HUES64 (cell line): ENCODE measurements around the gene LMTK2.

ENCODE experiments used
- H3K27ac ChIP-seq: 2 replicates; pipeline ENCODE4 v1.7.0; 2013; ENCODE audit warnings: low read depth, low read length, inconsistent platforms
- H3K27me3 ChIP-seq: 2 replicates; pipeline ENCODE4 v1.6.1; 2013; ENCODE audit warnings: mild to moderate bottlenecking, low read length; ENCODE audit not compliant: insufficient read depth
- H3K36me3 ChIP-seq: 2 replicates; pipeline ENCODE4 v1.6.1; 2013; ENCODE audit warnings: mild to moderate bottlenecking, low read length; ENCODE audit not compliant: insufficient read depth
- H3K4me1 ChIP-seq: 2 replicates; pipeline ENCODE4 v1.6.1; 2013; ENCODE audit warnings: mild to moderate bottlenecking, low read length, moderate library complexity; ENCODE audit not compliant: insufficient read depth
- H3K4me3 ChIP-seq: 2 replicates; pipeline ENCODE4 v1.5.1; 2013; ENCODE audit warnings: mild to moderate bottlenecking, low read length, moderate library complexity
- H3K9ac ChIP-seq: 2 replicates; pipeline ENCODE4 v1.6.1; 2013; ENCODE audit warnings: mild to moderate bottlenecking, low read depth, low read length
- H3K9me3 ChIP-seq: 2 replicates; pipeline ENCODE4 v1.6.1; 2013; ENCODE audit warnings: low read depth, low read length; ENCODE audit not compliant: insufficient read depth
- WGBS: fragments of 150-250, 120-280 bp; methylation state at CpG from one replicate; pipeline ENCODE4 v1.1.7; 2013; ENCODE audit warnings: missing lambda C conversion rate; 5-methylcytosine and 5-hydroxymethylcytosine counted together

Gene LMTK2

GRCh38 chr7:98206451-98207330 is 100.0 kb downstream of the LMTK2 start:
- 96% methylated on average over 47 of the region's 47 CpGs for WGBS
- no peaks in the 10 kb centered on the region for H3K27me3 ChIP-seq

GRCh38 chr7:98209166-98209920 is 102.7 kb downstream of the LMTK2 start:
- H3K27ac ChIP-seq, result no peak overlapping the region
- H3K9me3 ChIP-seq, result no peaks in the 10 kb centered on the region
- no peak overlapping the region for H3K9ac ChIP-seq
- peaks cover 21% of the 10 kb centered on the region for H3K36me3 ChIP-seq
- H3K27me3 ChIP-seq, result no peaks in the 10 kb centered on the region
- no peak overlapping the region for H3K4me3 ChIP-seq
- WGBS, result 95% methylated on average over 17 of the region's 17 CpGs
- H3K4me1 ChIP-seq, result no peaks in the 10 kb centered on the region

More at GRCh38 chr7:98206451-98207330, 100.0 kb downstream of the LMTK2 start:
- H3K9me3 ChIP-seq, result no peaks in the 10 kb centered on the region
- peaks cover 25% of the 10 kb centered on the region for H3K36me3 ChIP-seq
- no peak overlapping the region for H3K27ac ChIP-seq
- no peaks in the 10 kb centered on the region for H3K4me1 ChIP-seq
- no peak overlapping the region for H3K9ac ChIP-seq
- no peak overlapping the region for H3K4me3 ChIP-seq

- no peaks in the 10 kb centered on the region for H3K27me3 ChIP-seq
- H3K4me3 ChIP-seq, result peak overlapping the region; percentile 44
- 5% methylated on average over 34 of the region's 49 CpGs for WGBS
- H3K9ac ChIP-seq, result no peak overlapping the region
- no peaks in the 10 kb centered on the region for H3K4me1 ChIP-seq
- H3K36me3 ChIP-seq, result peaks cover 18% of the 10 kb centered on the region
- H3K27ac ChIP-seq, result no peak overlapping the region
- H3K9me3 ChIP-seq, result no peaks in the 10 kb centered on the region
Observed at GRCh38 chr7:98210513-98211220, 104.0 kb downstream of the LMTK2 start.

- peak within 1 kb of the TSS; percentile 44 for H3K4me3 ChIP-seq
- H3K27ac ChIP-seq, result no peak within 1 kb of the TSS
- WGBS, result 4% methylated on average over 42 of the region's 45 CpGs
- peaks cover 13% of the 10 kb centered on the region for H3K36me3 ChIP-seq
- H3K4me1 ChIP-seq, result no peaks in the 10 kb centered on the region
- H3K27me3 ChIP-seq, result no peaks in the 10 kb centered on the region
- H3K9me3 ChIP-seq, result no peaks in the 10 kb centered on the region
- H3K9ac ChIP-seq, result no peak within 1 kb of the TSS
Observed at GRCh38 chr7:98211221-98211675, 104.6 kb downstream of the LMTK2 start, which contains the start of gene BHLHA15. BHLHA15 (plus strand) TSS chr7:98211439; CDS start chr7:98212310, 871 bp downstream.

GRCh38 chr7:98211676-98212531 is 105.2 kb downstream of the LMTK2 start:
- Histone ChIP-seq H3K27ac (no peak overlapping the region), H3K4me3 (peak overlapping the region; percentile 29), H3K36me3 (peaks cover 7% of the 10 kb centered on the region), H3K4me1 (no peaks in the 10 kb centered on the region), H3K9ac (no peak overlapping the region), H3K27me3 (no peaks in the 10 kb centered on the region), H3K9me3 (no peaks in the 10 kb centered on the region)
- 81% methylated on average over 49 of the region's 49 CpGs for WGBS

- Histone ChIP-seq H3K27ac (no peak overlapping the region), H3K36me3 (peaks cover under 1% of the 10 kb centered on the region), H3K9ac (no peak overlapping the region), H3K4me1 (no peaks in the 10 kb centered on the region), H3K27me3 (no peaks in the 10 kb centered on the region), H3K9me3 (no peaks in the 10 kb centered on the region), H3K4me3 (no peak overlapping the region)
- 93% methylated on average over 30 of the region's 30 CpGs for WGBS
Observed at GRCh38 chr7:98212532-98213041, 105.9 kb downstream of the LMTK2 start.

- WGBS, result 93% methylated on average over 8 of the region's 8 CpGs
- Histone ChIP-seq H3K27me3 (no peaks in the 10 kb centered on the region), H3K4me3 (no peak overlapping the region), H3K36me3 (no peaks in the 10 kb centered on the region), H3K4me1 (no peaks in the 10 kb centered on the region), H3K9me3 (no peaks in the 10 kb centered on the region), H3K9ac (no peak overlapping the region), H3K27ac (no peak overlapping the region)
Observed at GRCh38 chr7:98213296-98213887, 106.7 kb downstream of the LMTK2 start.

- Histone ChIP-seq H3K27me3 (no peaks in the 10 kb centered on the region), H3K4me3 (no peak overlapping the region), H3K4me1 (no peaks in the 10 kb centered on the region), H3K36me3 (no peaks in the 10 kb centered on the region), H3K9ac (no peak overlapping the region; the same call in 1 of the 2 replicates), H3K9me3 (no peaks in the 10 kb centered on the region), H3K27ac (no peak overlapping the region)
- 93% methylated on average over 25 of the region's 25 CpGs for WGBS
Observed at GRCh38 chr7:98213888-98214810, 107.5 kb downstream of the LMTK2 start.

GRCh38 chr7:98214811-98215321 is 108.2 kb downstream of the LMTK2 start:
- H3K36me3 ChIP-seq, result no peaks in the 10 kb centered on the region
- no peaks in the 10 kb centered on the region for H3K4me1 ChIP-seq
- H3K27me3 ChIP-seq, result no peaks in the 10 kb centered on the region
- H3K9ac ChIP-seq, result no peak overlapping the region; the same call in 1 of the 2 replicates
- no peaks in the 10 kb centered on the region for H3K9me3 ChIP-seq
- H3K4me3 ChIP-seq, result no peak overlapping the region
- no peak overlapping the region for H3K27ac ChIP-seq
- WGBS, result 93% methylated on average over 27 of the region's 27 CpGs
